Lower leg skin (tissue), 4 donors: ENCODE results near the gene REXO4. TPM values are rescaled to one million over a fixed set of nuclear protein-coding genes. Genes with fewer than 3 reads are reported as not detected.

Experiments
- DNase-seq, 2 donors: peaks; one replicate each; pipeline ENCODE4 v3.0.0-alpha.2; 2019; ENCODE audit warnings: low spot score in 2 of 2
- H3K4me3 ChIP-seq: fragments of 200-600 bp; sonication (generic); 2 replicates; pipeline ENCODE4 v1.5.1; 2017; ENCODE audit warnings: mild to moderate bottlenecking, low read depth; ENCODE audit not compliant: poor library complexity, severe bottlenecking
- POLR2A ChIP-seq, 2 donors: fragments of 450-650 bp; IDR thresholded peaks; one replicate each; pipeline ENCODE4 v1.6.1; 2016 to 2017; ENCODE audit warnings: antibody characterized with exemption in 2 of 2, mild to moderate bottlenecking in 1 of 2, moderate library complexity in 1 of 2
- WGBS, 2 donors: methylation state at CpG; one replicate each; pipeline ENCODE4 v1.1.5; 2018; 5-methylcytosine and 5-hydroxymethylcytosine counted together
- intact Hi-C: fragments of 100-400 bp; cut with DNase I; formaldehyde crosslinking; loops from one replicate; pipeline ENCODE4 v1.15.0; 2023; ENCODE audit warnings: low total_unique reads
- total RNA-seq, 4 donors: library from RNA; depleted of rRNA; stranded (reverse); fragments of >200 nt; gene quantifications; one replicate each; pipeline ENCODE4 v1.1.0, GENCODE V29; 2016
- TF ChIP-seq, protein P1 (sequence below), 3 donors: fragments of 450-650 bp; IDR thresholded peaks; one replicate each; pipeline ENCODE4 v1.5.1; 2016; ENCODE audit warnings: antibody characterized with exemption in 3 of 3, mild to moderate bottlenecking in 3 of 3, moderate library complexity in 2 of 3

REXO4 gene
- total RNA-seq, 4 donors from 2014 or later = 18.8 to 26.5 (median 24.6) TPM

GRCh38 chr9:133406480-133407307 lies 11.1 kb downstream of the REXO4 start:
- intact Hi-C loops = loop anchor here (5.0 kb wide), 1 partner anchor 81 kb away; no protein-coding TSS in a partner anchor
- TF ChIP-seq, protein P1, sequence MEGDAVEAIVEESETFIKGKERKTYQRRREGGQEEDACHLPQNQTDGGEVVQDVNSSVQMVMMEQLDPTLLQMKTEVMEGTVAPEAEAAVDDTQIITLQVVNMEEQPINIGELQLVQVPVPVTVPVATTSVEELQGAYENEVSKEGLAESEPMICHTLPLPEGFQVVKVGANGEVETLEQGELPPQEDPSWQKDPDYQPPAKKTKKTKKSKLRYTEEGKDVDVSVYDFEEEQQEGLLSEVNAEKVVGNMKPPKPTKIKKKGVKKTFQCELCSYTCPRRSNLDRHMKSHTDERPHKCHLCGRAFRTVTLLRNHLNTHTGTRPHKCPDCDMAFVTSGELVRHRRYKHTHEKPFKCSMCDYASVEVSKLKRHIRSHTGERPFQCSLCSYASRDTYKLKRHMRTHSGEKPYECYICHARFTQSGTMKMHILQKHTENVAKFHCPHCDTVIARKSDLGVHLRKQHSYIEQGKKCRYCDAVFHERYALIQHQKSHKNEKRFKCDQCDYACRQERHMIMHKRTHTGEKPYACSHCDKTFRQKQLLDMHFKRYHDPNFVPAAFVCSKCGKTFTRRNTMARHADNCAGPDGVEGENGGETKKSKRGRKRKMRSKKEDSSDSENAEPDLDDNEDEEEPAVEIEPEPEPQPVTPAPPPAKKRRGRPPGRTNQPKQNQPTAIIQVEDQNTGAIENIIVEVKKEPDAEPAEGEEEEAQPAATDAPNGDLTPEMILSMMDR (IDR thresholded peaks at IDR 0.05) = peak in 1 of 3 donors; percentile 89
- TF ChIP-seq POLR2A (IDR thresholded peaks at IDR 0.05) = no peak
- WGBS, 2 donors = 55 to 62% methylated on average over 24 of the region's 24 CpGs
- DNase-seq = peak; percentile 40 to 92
- no peak overlapping the region for H3K4me3 ChIP-seq

- 73 to 76% methylated on average over 15 to 19 of the region's 19 CpGs for WGBS, 2 donors
- TF ChIP-seq, protein P1 (IDR thresholded peaks at IDR 0.05) = no peak
- TF ChIP-seq POLR2A (IDR thresholded peaks at IDR 0.05) = no peak
- intact Hi-C loops = loop anchor here (5.0 kb wide), 1 partner anchor 82 kb away; no protein-coding TSS in a partner anchor
Observed at GRCh38 chr9:133405508-133406438, 12.0 kb downstream of the REXO4 start.

DNA sequence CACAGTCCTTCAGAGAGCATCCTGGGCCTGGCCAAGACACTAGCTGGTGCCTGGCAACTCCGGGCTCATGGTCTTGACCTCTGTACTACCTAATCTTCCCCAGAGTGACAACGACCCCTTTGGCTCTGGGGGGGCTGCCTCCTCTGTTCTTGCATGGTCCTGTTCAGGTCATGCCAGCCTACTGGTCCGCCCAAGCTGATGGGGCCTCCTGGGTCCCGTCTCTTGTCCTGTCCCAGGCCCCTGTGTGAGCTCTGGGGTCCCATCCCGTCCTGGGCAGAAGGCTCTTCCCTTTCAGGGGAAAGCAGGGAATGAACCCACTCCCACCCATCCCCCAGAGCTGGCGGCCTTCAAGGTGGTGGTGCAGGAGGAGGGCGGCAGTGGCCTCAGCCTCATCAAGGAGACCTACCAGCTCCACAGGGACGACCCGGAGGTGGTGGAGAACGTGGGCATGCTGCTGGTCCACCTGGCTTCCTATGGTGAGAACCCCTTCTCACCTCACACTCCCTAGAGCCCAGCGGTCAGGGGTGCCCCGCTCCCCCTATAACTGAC lies 13.3 kb downstream of the REXO4 start:
- intact Hi-C loops = loop anchor here (5.0 kb wide), 1 partner anchor 83 kb away; no protein-coding TSS in a partner anchor
- H3K4me3 ChIP-seq = no peak overlapping the region
- TF ChIP-seq, protein P1 (IDR thresholded peaks at IDR 0.05) = no peak
- no peak for TF ChIP-seq POLR2A (IDR thresholded peaks at IDR 0.05)
- DNase-seq = no peak
- 83 to 89% methylated on average over 12 of the region's 12 CpGs for WGBS, 2 donors

More at GRCh38 chr9:133405508-133406438, 12.0 kb downstream of the REXO4 start:
- DNase-seq = no peak
- H3K4me3 ChIP-seq = no peak overlapping the region

GRCh38 chr9:133403766-133404453 lies 13.9 kb downstream of the REXO4 start:
- H3K4me3 ChIP-seq = no peak overlapping the region
- no peak for DNase-seq
- intact Hi-C loops = no loop called here
- WGBS, 2 donors = 65 to 79% methylated on average over 12 to 16 of the region's 16 CpGs
- no peak for TF ChIP-seq POLR2A (IDR thresholded peaks at IDR 0.05)
- TF ChIP-seq, protein P1 (IDR thresholded peaks at IDR 0.05) = no peak

GRCh38 chr9:133402689-133403088 lies 15.1 kb downstream of the REXO4 start:
- WGBS, 2 donors = 73 to 77% methylated on average over 6 to 7 of the region's 7 CpGs
- no peak overlapping the region for H3K4me3 ChIP-seq
- intact Hi-C loops = no loop called here
- no peak for DNase-seq
- TF ChIP-seq POLR2A (IDR thresholded peaks at IDR 0.05) = no peak
- TF ChIP-seq, protein P1 (IDR thresholded peaks at IDR 0.05) = no peak
